HG02943 (cell line): ENCODE results near the gene CKMT1B.
"Not testable (repeated sequence)": the region's sequence is repeated elsewhere in the genome, so short reads cannot be mapped to it uniquely, and the experiment has no call there.

Experiments
- ATAC-seq: cut with Tn5 transposase; IDR thresholded peaks from one replicate; pipeline ENCODE4 v1.9.1; 2021; ENCODE audit warnings: mild to moderate bottlenecking, low read depth, moderate library complexity; ENCODE audit not compliant: unreplicated experiment

CKMT1B gene

DNA sequence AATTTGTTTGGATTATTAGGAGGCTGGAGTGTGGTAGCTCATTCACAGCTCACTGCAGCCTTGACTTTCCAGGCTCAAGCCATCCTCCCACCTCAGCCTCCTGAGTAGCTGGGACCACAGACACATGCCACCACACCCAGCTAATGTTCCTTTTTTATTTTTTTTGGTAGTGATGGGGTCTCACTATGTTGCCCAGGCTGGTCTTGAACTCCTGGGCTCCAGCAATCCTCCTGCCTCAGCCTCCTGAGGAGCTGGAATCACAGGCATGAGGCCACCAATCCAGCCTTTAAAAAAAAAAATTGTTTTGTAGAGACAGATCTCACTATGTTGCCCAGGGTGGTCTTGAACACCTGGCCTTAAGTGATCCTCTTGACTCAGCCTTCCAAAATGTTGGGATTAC is 33.1 kb downstream of the CKMT1B start:
- ATAC-seq: not testable (repeated sequence)

DNA sequence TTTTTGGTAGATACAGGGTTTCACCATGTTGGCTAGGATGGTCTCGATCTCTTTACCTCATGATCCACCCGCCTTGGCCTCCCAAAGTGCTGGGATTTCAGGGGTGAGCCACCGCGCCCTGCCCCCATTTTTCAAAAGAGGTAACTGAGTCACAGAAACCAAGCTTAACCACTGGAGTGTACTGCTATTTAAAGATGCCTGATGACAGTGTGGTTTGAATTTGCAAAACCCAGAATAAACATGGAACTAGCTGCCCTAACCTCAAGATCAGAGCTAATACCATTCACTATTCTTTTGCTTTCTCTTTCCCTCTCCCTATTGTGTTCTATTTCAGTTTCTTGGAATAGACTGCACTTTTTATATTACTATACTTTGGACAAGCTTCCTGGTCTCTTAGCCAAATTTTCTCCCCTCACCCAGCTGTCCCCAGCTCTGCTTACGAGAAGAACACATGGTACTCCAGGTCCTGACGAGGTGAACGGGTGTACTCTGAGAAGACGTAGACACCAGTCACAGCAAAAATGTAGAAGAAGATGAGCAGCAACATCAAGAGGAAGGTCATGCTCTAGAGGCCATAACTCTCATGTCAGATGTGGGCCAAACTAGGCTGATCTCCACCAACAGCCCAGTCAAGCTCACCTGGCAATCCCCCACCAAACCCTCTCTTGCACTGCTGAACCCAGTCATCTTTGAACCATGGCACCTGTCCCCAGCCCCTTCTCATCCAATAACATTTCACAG is 44.8 kb downstream of the CKMT1B start:
- ATAC-seq: not testable (repeated sequence)
